BJ (cell line): ENCODE data around the gene CCN6. TPM values are rescaled to one million over a fixed set of nuclear protein-coding genes. Genes with fewer than 3 reads are reported as not detected.

Experiments used
- CTCF ChIA-PET: fragments of 350-600 bp; formaldehyde crosslinking; extraction: SDS; loops from one replicate; lab custom pipeline; 2021; ENCODE audit warnings: antibody characterized with exemption, inconsistent platforms; lab: Yijun Ruan, JAX
- POLR2A ChIA-PET: fragments of 300-600 bp; sonication (Branson Sonifier 250); formaldehyde crosslinking; extraction: SDS; loops from one replicate; lab custom pipeline; 2021; ENCODE audit warnings: antibody characterized with exemption; lab: Charles Lee
- DNase-seq: peaks from one replicate; pipeline ENCODE4 v3.0.0-alpha.2; 2011; ENCODE audit warnings: low read depth
- H3K27me3 ChIP-seq: 2 replicates; pipeline ENCODE4 v1.6.0; 2011; ENCODE audit warnings: low read length; ENCODE audit not compliant: control insufficient read depth, insufficient read depth
- H3K36me3 ChIP-seq: 2 replicates; pipeline ENCODE4 v1.5.1; 2011; ENCODE audit warnings: low read length; ENCODE audit not compliant: control insufficient read depth, insufficient read depth
- H3K4me3 ChIP-seq: 2 replicates; pipeline ENCODE4 v1.5.1; 2011; ENCODE audit warnings: low read depth, mild to moderate bottlenecking, control low read depth, low read length
- polyA plus RNA-seq: library from polyadenylated mRNA; depleted of rRNA; stranded (reverse); fragments of >200 nt; gene quantifications from 2 replicates; pipeline ENCODE4 v1.2.3, GENCODE V29; 2011
- TF ChIP-seq, protein P1 (sequence below): IDR thresholded peaks from 2 replicates; pipeline ENCODE4 v1.5.1; 2011; ENCODE audit warnings: low read depth, mild to moderate bottlenecking, control low read depth, inconsistent platforms, low read length, moderate library complexity; ENCODE audit not compliant: insufficient read depth

Gene CCN6
- polyA plus RNA-seq, 1 experiment = not detected

GRCh38 chr6:112016320-112016719, 37.6 kb upstream of the CCN6 start:
- Histone ChIP-seq H3K4me3 (no peak overlapping the region), H3K27me3 (no peaks in the 10 kb centered on the region), H3K36me3 (no peaks in the 10 kb centered on the region)
- DNase-seq = no peak
- TF ChIP-seq, protein P1, sequence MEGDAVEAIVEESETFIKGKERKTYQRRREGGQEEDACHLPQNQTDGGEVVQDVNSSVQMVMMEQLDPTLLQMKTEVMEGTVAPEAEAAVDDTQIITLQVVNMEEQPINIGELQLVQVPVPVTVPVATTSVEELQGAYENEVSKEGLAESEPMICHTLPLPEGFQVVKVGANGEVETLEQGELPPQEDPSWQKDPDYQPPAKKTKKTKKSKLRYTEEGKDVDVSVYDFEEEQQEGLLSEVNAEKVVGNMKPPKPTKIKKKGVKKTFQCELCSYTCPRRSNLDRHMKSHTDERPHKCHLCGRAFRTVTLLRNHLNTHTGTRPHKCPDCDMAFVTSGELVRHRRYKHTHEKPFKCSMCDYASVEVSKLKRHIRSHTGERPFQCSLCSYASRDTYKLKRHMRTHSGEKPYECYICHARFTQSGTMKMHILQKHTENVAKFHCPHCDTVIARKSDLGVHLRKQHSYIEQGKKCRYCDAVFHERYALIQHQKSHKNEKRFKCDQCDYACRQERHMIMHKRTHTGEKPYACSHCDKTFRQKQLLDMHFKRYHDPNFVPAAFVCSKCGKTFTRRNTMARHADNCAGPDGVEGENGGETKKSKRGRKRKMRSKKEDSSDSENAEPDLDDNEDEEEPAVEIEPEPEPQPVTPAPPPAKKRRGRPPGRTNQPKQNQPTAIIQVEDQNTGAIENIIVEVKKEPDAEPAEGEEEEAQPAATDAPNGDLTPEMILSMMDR = no peak
- POLR2A ChIA-PET = no interaction called here
- CTCF ChIA-PET = interaction anchor here (0.6 to 6.7 kb wide), 4 partner anchors 12 to 281 kb away, joined by 3 to 52 read pairs (median 13); no protein-coding TSS in a partner anchor

DNA sequence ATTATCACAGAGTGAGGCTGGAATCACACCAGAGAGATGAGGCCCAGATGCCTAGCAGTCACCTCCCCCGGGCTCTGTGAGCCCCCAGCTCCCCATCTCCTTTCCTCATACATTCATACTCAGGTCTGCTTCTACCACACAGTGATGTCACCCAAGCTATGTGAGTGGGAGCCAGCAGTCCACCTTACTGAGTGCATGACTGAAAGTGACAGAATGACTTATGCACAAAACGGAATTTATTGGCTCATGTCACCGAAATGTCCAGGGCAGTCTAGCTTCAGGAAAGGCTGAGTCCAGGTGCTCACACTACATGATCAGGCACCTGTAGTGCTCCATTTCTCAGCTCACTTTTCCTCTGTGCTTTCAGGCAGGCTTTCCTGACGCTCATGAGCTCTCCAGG, 36.7 kb upstream of the CCN6 start:
- Histone ChIP-seq H3K36me3 (no peaks in the 10 kb centered on the region), H3K4me3 (no peak overlapping the region), H3K27me3 (no peaks in the 10 kb centered on the region)
- POLR2A ChIA-PET = no interaction called here
- TF ChIP-seq, protein P1 = no peak
- CTCF ChIA-PET = interaction anchor here (1.3 to 6.7 kb wide), 5 partner anchors 11 to 282 kb away, joined by 3 to 52 read pairs (median 4); no protein-coding TSS in a partner anchor
- DNase-seq = no peak

DNA sequence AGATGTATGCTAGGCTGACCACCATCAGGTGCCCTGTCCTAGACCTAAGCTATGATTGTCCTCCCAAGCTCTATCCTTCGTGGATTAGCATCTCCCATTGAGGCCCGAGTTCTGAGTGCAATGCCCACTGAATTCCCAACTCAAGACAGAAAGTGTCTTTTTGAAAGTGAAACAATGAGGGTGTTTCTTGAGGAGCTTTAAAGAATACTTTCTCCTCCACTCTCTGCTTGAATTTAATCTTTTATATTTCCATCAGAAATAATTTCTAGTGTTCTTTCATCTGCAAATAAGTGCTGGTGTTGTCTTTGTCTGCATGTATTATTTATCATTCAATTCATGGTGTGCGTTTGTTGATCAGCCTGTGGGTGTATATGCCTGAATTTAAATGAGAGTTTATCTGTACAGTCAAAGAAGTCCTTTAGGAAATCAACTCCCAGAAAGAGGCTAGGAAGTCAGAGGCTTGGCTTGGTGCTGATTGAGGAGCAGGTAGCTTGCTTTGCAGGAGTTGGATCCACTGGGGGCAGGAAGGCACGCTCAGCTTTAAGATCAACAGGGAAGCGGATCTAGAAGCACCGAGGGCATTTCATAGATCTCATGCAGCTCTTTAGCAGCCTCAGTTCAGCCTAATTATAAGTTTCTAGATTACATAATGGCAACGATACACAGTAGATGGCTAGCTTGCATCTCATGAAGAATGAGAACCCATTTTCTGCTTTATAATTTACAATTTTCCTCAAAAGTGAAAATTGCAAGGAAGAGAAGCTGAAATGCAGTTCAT, 36.0 kb upstream of the CCN6 start:
- Histone ChIP-seq H3K36me3 (no peaks in the 10 kb centered on the region), H3K4me3 (no peak overlapping the region), H3K27me3 (no peaks in the 10 kb centered on the region)
- POLR2A ChIA-PET = no interaction called here
- TF ChIP-seq, protein P1 = no peak
- DNase-seq = no peak
- CTCF ChIA-PET = interaction anchor here (1.3 to 6.7 kb wide), 5 partner anchors 11 to 283 kb away, joined by 3 to 52 read pairs (median 4); no protein-coding TSS in a partner anchor

DNA sequence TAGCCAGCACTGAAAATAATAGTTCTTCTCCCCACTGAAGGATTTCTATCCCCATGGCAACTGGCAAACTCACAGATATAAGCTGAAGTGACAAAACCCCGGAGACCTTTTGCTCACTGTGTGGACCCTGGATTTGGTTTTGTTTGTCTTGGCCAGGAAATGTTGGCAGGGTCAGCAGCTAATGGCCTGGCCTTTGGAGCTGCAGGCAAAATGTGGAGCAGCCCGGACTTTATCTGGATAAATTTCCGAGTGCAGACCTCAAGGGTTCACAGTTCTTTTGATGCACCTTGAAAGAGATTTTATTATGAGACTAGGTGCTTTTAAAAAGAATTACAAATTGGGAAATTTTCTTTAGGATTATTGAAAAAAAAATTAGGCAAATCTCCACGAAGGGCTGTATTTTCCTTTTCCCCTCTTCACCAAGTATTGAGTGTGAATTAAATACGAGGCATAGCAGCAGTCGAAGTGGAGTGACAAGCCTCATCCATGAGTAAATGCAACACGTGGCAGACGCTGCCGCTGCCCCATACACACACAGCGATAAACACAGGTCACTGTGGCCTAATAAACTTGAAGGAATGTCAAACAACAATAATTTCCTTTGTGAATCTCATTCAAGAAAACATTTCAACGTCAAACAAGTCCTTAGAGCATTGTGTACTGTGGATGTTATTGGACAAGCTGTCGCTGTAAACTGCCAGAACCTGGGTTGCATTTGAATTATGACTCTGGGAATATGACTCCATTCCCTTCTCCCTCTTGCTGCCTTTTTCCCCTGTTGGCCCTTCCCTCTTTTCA, 35.1 kb upstream of the CCN6 start:
- Histone ChIP-seq H3K27me3 (no peaks in the 10 kb centered on the region), H3K36me3 (no peaks in the 10 kb centered on the region), H3K4me3 (no peak overlapping the region)
- DNase-seq = no peak
- ChIA-PET CTCF (interaction anchor here (2.1 to 6.7 kb wide), 3 partner anchors 8 to 23 kb away, joined by 6 to 52 read pairs (median 23); no protein-coding TSS in a partner anchor), POLR2A (no interaction called here)
- TF ChIP-seq, protein P1 = no peak

- TF ChIP-seq, protein P1 = no peak
These were observed 34.3 kb upstream of the CCN6 start for GRCh38 chr6:112019589-112019988.

More at GRCh38 chr6:112019589-112019988, 34.3 kb upstream of the CCN6 start:
- no peak for DNase-seq
- Histone ChIP-seq H3K27me3 (no peaks in the 10 kb centered on the region), H3K4me3 (no peak overlapping the region), H3K36me3 (no peaks in the 10 kb centered on the region)
- POLR2A ChIA-PET = no interaction called here
- CTCF ChIA-PET = interaction anchor here (1.5 to 6.7 kb wide), 4 partner anchors 9 to 23 kb away, joined by 5 to 52 read pairs (median 6); no protein-coding TSS in a partner anchor
